Left renal cortex interstitium (tissue), 4 donors: ENCODE measurements around the gene KIF25. TPM values are rescaled to one million over a fixed set of nuclear protein-coding genes. Genes with fewer than 3 reads are reported as not detected.

Experiments
- DNase-seq, 4 donors: peaks; one replicate each; pipeline ENCODE4 v3.0.0-alpha.2; 2013; ENCODE audit warnings: low read depth in 4 of 4, low spot score in 2 of 4, missing footprints in 1 of 4
- polyA plus RNA-seq, 4 donors: library from polyadenylated mRNA; unstranded; fragments of 120-200 nt; gene quantifications; one replicate each; pipeline ENCODE4 v1.2.1, GENCODE V29; 2013; ENCODE audit not compliant: insufficient read length in 4 of 4

Gene KIF25
- polyA plus RNA-seq, 4 donors = 0.34 to 0.96 (median 0.57) TPM

GRCh38 chr6:168033791-168034190 is 36.3 kb downstream of the KIF25 start:
- DNase-seq = no peak

- DNase-seq = no peak
Measured at GRCh38 chr6:168034537-168034936, 37.1 kb downstream of the KIF25 start.

GRCh38 chr6:168035098-168035660 is 37.7 kb downstream of the KIF25 start:
- DNase-seq = peak in 1 of 4 donors; percentile 71

GRCh38 chr6:168035661-168036545 is 38.4 kb downstream of the KIF25 start:
- no peak for DNase-seq

GRCh38 chr6:168037242-168037641 is 39.8 kb downstream of the KIF25 start:
- no peak for DNase-seq

- DNase-seq = no peak
Measured at GRCh38 chr6:168037856-168038255, 40.4 kb downstream of the KIF25 start.

GRCh38 chr6:168038576-168039140 is 41.2 kb downstream of the KIF25 start:
- no peak for DNase-seq

GRCh38 chr6:168039301-168039700 is 41.8 kb downstream of the KIF25 start:
- DNase-seq = no peak

GRCh38 chr6:168039849-168040248 is 42.4 kb downstream of the KIF25 start:
- DNase-seq = no peak

GRCh38 chr6:168040856-168041496 is 43.5 kb downstream of the KIF25 start:
- no peak for DNase-seq

- no peak for DNase-seq
Measured at GRCh38 chr6:168041928-168042327, 44.5 kb downstream of the KIF25 start.

- no peak for DNase-seq
Measured at GRCh38 chr6:168042426-168043192, 45.1 kb downstream of the KIF25 start.

- DNase-seq = no peak
Measured at GRCh38 chr6:168043193-168043847, 45.8 kb downstream of the KIF25 start.

GRCh38 chr6:168043848-168044415 is 46.5 kb downstream of the KIF25 start:
- no peak for DNase-seq

GRCh38 chr6:168044521-168045130 is 47.2 kb downstream of the KIF25 start:
- DNase-seq = no peak

- no peak for DNase-seq
Measured at GRCh38 chr6:168045141-168045691, 47.7 kb downstream of the KIF25 start.

- DNase-seq = no peak
Measured at GRCh38 chr6:168045706-168046620, 48.5 kb downstream of the KIF25 start.

GRCh38 chr6:168046696-168047095 is 49.2 kb downstream of the KIF25 start:
- no peak for DNase-seq
